Ascending aorta (tissue), 2 donors: ENCODE measurements around the gene HOXC6. TPM values are rescaled to one million over a fixed set of nuclear protein-coding genes. Genes with fewer than 3 reads are reported as not detected.
A peak's percentile ranks its signal among the peaks of the same experiment; 100 is the strongest.

ENCODE experiments used
- DNase-seq, 2 donors: peaks; one replicate each; pipeline ENCODE4 v3.0.0-alpha.2; 2019; ENCODE audit warnings: low spot score in 2 of 2
- H3K27ac ChIP-seq, 2 donors: fragments of 200-600 bp; sonication (generic); one replicate each; pipeline ENCODE4 v1.5.1; 2016 to 2017; ENCODE audit warnings: mild to moderate bottlenecking in 1 of 2
- H3K27me3 ChIP-seq: fragments of 200-600 bp; sonication (generic); one replicate; pipeline ENCODE4 v1.5.1; 2017
- H3K36me3 ChIP-seq, 2 donors: fragments of 200-600 bp; sonication (generic); one replicate each; pipeline ENCODE4 v1.5.1; 2016
- H3K4me1 ChIP-seq, 2 donors: fragments of 200-600 bp; sonication (generic); one replicate each; pipeline ENCODE4 v1.5.1; 2016 to 2017; ENCODE audit warnings: mild to moderate bottlenecking in 1 of 2
- H3K4me3 ChIP-seq, 2 donors: fragments of 200-600 bp; sonication (generic); one replicate each; pipeline ENCODE4 v1.5.1; 2016 to 2017; ENCODE audit warnings: mild to moderate bottlenecking in 1 of 2
- H3K9me3 ChIP-seq, 2 donors: fragments of 200-600 bp; sonication (generic); one replicate each; pipeline ENCODE4 v1.5.1; 2016
- intact Hi-C: fragments of 100-400 bp; cut with DNase I; formaldehyde crosslinking; loops from one replicate; pipeline ENCODE4 v1.15.1; 2023
- total RNA-seq: library from RNA; depleted of rRNA; stranded (reverse); fragments of >200 nt; gene quantifications from one replicate; pipeline ENCODE4 v1.1.0, GENCODE V29; 2016
- TF ChIP-seq, protein P1 (sequence below), 3 experiments: fragments of 200-600 bp in 2 of 3; fragments of 450-650 bp in 1 of 3; sonication (generic) in 2 of 3; IDR thresholded peaks; one replicate each; pipeline ENCODE4 v1.5.1; 2016 to 2019; ENCODE audit warnings: antibody characterized with exemption in 3 of 3, mild to moderate bottlenecking in 1 of 3, moderate library complexity in 1 of 3

HOXC6 gene
- total RNA-seq, 1 donor from 2014 or later: 7.6 TPM

DNA sequence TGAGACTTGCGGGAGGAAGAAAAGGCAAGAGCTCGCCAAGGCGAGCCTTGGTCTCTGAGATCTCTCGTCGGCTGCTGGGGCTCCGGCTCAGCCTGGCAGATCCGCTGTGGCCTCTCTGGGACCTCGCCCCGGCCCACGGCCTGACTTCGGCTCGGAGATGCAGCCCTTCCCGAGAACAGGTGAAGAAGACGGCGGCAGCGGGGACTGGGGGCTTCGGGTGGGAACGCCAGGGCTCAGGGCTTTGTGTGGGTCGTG is 34.3 kb upstream of the HOXC6 start:
- DNase-seq: no peak
- TF ChIP-seq, protein P1, sequence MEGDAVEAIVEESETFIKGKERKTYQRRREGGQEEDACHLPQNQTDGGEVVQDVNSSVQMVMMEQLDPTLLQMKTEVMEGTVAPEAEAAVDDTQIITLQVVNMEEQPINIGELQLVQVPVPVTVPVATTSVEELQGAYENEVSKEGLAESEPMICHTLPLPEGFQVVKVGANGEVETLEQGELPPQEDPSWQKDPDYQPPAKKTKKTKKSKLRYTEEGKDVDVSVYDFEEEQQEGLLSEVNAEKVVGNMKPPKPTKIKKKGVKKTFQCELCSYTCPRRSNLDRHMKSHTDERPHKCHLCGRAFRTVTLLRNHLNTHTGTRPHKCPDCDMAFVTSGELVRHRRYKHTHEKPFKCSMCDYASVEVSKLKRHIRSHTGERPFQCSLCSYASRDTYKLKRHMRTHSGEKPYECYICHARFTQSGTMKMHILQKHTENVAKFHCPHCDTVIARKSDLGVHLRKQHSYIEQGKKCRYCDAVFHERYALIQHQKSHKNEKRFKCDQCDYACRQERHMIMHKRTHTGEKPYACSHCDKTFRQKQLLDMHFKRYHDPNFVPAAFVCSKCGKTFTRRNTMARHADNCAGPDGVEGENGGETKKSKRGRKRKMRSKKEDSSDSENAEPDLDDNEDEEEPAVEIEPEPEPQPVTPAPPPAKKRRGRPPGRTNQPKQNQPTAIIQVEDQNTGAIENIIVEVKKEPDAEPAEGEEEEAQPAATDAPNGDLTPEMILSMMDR (IDR thresholded peaks at IDR 0.05): no peak
- H3K27me3 ChIP-seq: peaks cover 48% of the 10 kb centered on the region
- H3K4me1 ChIP-seq: peaks cover 11 to 14% of the 10 kb centered on the region in 2 donors
- H3K4me3 ChIP-seq: no peak overlapping the region
- no peak overlapping the region for H3K27ac ChIP-seq
- intact Hi-C loops: no loop called here
- no peaks in the 10 kb centered on the region for H3K9me3 ChIP-seq
- H3K36me3 ChIP-seq: no peaks in the 10 kb centered on the region

DNA sequence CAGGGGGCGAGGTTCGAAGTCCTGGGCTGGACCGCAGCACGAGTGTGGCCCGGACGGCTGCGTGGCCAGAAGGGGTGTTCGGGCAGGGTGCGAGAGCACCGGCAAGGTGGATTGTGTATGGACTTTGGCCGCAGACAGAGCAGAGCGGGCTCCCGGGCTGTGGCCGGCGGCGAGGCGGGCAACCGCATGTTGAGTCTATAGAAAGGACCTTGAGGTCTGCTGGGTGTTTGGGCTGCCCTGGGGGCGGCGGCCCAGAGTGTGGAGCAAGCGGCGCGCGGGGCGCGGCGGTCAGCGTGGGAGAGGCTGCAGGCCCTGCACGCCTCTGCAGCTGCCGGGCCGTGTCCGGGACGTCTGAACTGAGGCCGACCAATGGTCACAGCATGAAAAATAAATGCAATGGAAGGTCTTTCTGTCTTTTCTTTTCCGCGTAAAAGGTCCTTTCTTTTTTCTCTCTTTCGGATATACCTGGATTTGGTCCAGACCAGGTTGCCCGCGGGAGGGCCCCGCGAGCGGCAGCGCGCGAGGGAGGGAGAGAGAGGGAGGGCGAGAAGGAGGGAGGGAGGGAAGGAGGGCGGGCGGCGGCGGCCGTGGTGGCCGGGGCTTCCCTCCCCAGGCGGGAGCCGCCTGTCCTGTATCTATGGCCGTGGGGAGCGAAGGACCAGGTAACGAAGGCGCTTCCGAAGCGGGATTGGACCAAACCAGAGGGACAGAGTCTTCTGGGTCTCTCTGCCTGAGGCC is 33.8 kb upstream of the HOXC6 start:
- TF ChIP-seq, protein P1 (IDR thresholded peaks at IDR 0.05): no peak
- intact Hi-C loops: no loop called here
- peak overlapping the region; percentile 32 to 50 for H3K4me3 ChIP-seq
- H3K27me3 ChIP-seq: peaks cover 45% of the 10 kb centered on the region
- H3K36me3 ChIP-seq: no peaks in the 10 kb centered on the region
- no peak for DNase-seq
- H3K4me1 ChIP-seq: peaks cover 11 to 14% of the 10 kb centered on the region in 2 donors
- no peaks in the 10 kb centered on the region for H3K9me3 ChIP-seq
- H3K27ac ChIP-seq: no peak overlapping the region

DNA sequence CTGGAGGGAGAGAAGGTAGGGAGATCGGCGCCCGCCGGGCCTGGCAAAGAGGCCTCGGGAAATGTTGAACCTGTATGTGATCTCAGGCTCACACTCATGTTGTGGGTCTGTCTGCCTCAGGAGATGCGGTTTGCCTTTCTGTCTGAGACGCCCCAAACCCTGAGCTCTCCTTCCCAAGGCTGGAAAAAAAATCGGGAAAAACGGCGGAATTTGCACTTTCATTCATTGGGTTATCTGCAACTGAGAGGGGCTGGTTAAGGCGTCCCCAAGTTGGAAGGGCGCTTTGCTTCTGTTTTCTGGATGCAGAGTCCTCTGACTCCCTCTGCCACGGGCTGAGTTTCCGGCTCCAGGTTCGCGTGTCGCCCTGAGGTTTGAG is 33.2 kb upstream of the HOXC6 start:
- intact Hi-C loops: no loop called here
- peaks cover 11 to 17% of the 10 kb centered on the region in 2 donors for H3K4me1 ChIP-seq

DNA sequence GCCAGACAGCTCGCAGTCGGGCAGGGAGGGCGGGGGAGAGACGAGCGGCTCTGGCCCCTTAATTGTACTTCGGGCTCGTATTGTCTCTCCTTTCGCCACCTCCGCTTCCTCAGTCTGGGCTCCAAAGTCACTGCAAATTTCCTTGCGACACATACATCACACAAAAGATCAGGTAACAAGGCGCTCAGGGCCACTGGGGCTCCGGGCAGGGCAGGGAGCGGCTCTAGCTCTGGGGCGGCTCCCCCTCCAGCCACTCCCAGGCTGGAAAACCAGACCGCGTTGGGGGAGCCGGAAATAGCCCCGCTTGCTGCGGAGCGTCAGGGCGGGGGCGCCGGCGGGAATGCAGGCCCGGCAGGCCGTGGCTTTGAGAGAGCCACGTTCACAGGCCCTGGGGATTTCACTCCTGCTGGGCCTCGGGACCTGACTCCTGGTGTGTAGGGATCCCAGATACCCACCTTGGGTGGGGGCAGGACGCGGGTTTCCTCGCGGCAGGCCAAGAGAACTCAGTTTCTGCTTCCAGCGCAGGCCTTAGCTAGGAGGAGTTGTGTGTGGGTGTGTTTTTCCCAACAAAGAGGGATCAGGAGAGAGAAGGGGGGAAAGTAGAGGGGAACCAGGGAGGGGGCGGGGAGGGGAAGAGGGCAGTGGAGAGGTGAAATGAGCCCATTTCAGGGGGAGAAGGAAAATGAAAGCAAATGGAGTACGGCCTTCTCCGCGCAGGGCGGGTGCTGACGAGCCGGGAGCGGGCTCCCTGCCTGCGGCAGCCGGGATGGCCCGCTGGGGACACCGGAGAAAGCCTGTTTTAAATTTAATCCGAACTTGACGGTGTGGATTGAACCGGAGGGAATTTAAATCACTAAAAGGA is 32.6 kb upstream of the HOXC6 start:
- Histone ChIP-seq H3K4me3 (peak overlapping the region in 1 of 2 donors; percentile 50), H3K27me3 (peaks cover 55% of the 10 kb centered on the region), H3K36me3 (no peaks in the 10 kb centered on the region), H3K9me3 (no peaks in the 10 kb centered on the region), H3K27ac (peak overlapping the region in 1 of 2 donors; percentile 7), H3K4me1 (peaks cover 11 to 23% of the 10 kb centered on the region in 2 donors)
- no peak for DNase-seq
- intact Hi-C loops: no loop called here
- TF ChIP-seq, protein P1 (IDR thresholded peaks at IDR 0.05): no peak

More for the DNA sequence above, 33.2 kb upstream of the HOXC6 start:
- no peaks in the 10 kb centered on the region for H3K9me3 ChIP-seq
- H3K36me3 ChIP-seq: no peaks in the 10 kb centered on the region
- H3K4me3 ChIP-seq: peak overlapping the region in 1 of 2 donors; percentile 50
- peaks cover 49% of the 10 kb centered on the region for H3K27me3 ChIP-seq
- no peak for DNase-seq
- no peak overlapping the region for H3K27ac ChIP-seq
- TF ChIP-seq, protein P1 (IDR thresholded peaks at IDR 0.05): no peak

DNA sequence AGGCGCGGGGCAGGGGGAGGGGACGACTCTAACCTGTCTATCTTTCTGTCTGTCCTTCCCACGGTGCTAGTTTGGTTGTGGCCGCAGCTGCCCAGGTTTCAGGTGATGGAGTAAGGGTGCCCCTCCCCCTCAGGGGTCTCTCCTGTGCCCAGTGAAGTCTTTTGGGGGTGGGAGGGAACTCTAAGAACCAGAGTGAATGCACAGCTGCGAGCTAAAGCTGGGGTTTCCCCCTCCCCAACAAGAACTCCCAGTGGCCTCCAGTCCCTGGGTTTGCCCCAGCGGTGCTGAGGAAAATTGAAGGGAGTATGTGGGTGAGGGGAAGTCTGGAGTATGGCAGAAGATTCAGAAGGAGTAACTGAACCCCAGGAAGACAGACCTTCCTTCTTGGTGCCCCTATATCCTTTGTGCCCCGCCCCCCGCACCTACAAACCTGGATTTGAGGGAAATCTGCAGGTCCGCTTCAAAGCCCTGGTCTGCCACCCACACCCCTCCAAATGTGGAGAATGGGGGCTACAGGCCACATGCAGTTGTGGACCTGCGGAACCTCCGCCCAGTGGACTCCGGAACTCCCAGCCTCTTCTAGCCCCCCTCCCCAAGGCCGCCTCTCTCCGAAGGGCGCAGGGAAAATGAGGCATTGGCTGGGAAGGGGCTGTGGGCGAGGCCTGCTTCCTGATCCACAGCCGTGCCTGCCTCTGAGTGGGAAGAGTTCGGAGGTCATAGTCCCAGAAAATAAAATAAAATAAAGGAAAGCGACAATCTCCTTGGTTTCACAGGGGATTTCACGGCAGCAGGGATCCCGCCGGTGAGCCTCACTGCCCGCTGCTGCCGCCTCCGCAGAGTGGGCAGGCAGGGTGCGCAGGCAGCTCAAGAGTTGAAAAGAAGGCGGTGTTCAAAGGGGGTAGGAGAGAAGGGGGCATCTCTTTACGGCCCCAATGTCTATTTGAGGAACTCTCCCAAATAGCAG is 31.7 kb upstream of the HOXC6 start:
- no peaks in the 10 kb centered on the region for H3K36me3 ChIP-seq
- H3K27me3 ChIP-seq: peaks cover 60% of the 10 kb centered on the region
- H3K27ac ChIP-seq: no peak overlapping the region
- H3K9me3 ChIP-seq: no peaks in the 10 kb centered on the region
- intact Hi-C loops: no loop called here
- TF ChIP-seq, protein P1 (IDR thresholded peaks at IDR 0.05): no peak
- H3K4me1 ChIP-seq: peaks cover 11 to 25% of the 10 kb centered on the region in 2 donors
- DNase-seq: no peak
- no peak overlapping the region for H3K4me3 ChIP-seq
